Smooth muscle cell (in vitro differentiated cells): ENCODE measurements around the gene C7orf57. TPM values are rescaled to one million over a fixed set of nuclear protein-coding genes. Genes with fewer than 3 reads are reported as not detected.

Source experiments
- DNase-seq: peaks from one replicate; lab custom pipeline; 2025; ENCODE audit not compliant: unreplicated experiment; lab: John Stamatoyannopoulos, UW
- H2AFZ ChIP-seq: fragments of 200-600 bp; sonication (generic); 2 replicates; pipeline ENCODE4 v1.6.0; 2016; ENCODE audit warnings: antibody characterized with exemption, low read depth, mild to moderate bottlenecking
- H3F3A ChIP-seq: fragments of 200-600 bp; sonication (generic); 2 replicates; pipeline ENCODE4 v1.6.0; 2017; ENCODE audit warnings: antibody characterized with exemption, low read depth
- H3K27ac ChIP-seq: fragments of 200-600 bp; sonication (generic); 2 replicates; pipeline ENCODE4 v1.5.1; 2016; ENCODE audit warnings: low read depth, mild to moderate bottlenecking
- H3K27me3 ChIP-seq: fragments of 200-600 bp; sonication (generic); 2 replicates; pipeline ENCODE4 v1.6.1; 2016; ENCODE audit warnings: low read depth, mild to moderate bottlenecking
- H3K36me3 ChIP-seq: fragments of 200-600 bp; sonication (generic); 2 replicates; pipeline ENCODE4 v1.5.1; 2016; ENCODE audit warnings: low read depth
- H3K4me1 ChIP-seq: fragments of 200-600 bp; sonication (generic); 2 replicates; pipeline ENCODE4 v1.5.1; 2016; ENCODE audit warnings: low read depth
- H3K4me2 ChIP-seq: fragments of 200-600 bp; sonication (generic); 2 replicates; pipeline ENCODE4 v1.6.0; 2016; ENCODE audit warnings: mild to moderate bottlenecking
- H3K4me3 ChIP-seq: fragments of 200-600 bp; sonication (generic); 2 replicates; pipeline ENCODE4 v1.5.1; 2016; ENCODE audit warnings: mild to moderate bottlenecking
- H3K79me2 ChIP-seq: fragments of 200-600 bp; sonication (generic); 2 replicates; pipeline ENCODE4 v1.6.0; 2016; ENCODE audit warnings: low read depth, mild to moderate bottlenecking
- H3K9ac ChIP-seq: fragments of 200-600 bp; sonication (generic); 2 replicates; pipeline ENCODE4 v1.6.0; 2016; ENCODE audit warnings: low read depth
- H3K9me3 ChIP-seq: fragments of 200-600 bp; sonication (generic); replicated peaks from 2 replicates; pipeline ENCODE4 v1.5.1; 2016; ENCODE audit warnings: low read depth
- H4K20me1 ChIP-seq: fragments of 200-600 bp; sonication (generic); 2 replicates; pipeline ENCODE4 v1.6.0; 2016; ENCODE audit warnings: low read depth
- WGBS: methylation state at CpG from one replicate; pipeline ENCODE4 v1.1.7; 2016; ENCODE audit warnings: low lambda C conversion rate; 5-methylcytosine and 5-hydroxymethylcytosine counted together
- polyA plus RNA-seq: library from polyadenylated mRNA; unstranded; fragments of >200 nt; fragmentation: Nextera tagmentation; extraction: Ambion mirVana; gene quantifications from 2 replicates; pipeline ENCODE4 v1.2.1, GENCODE V29; 2016
- total RNA-seq: library from RNA; depleted of rRNA; stranded (reverse); fragments of >200 nt; gene quantifications from 2 replicates; pipeline ENCODE4 v1.2.3, GENCODE V29; 2014
- TF ChIP-seq, protein P1 (sequence below): fragments of 200-600 bp; sonication (generic); IDR thresholded peaks from 2 replicates; pipeline ENCODE4 v1.5.1; 2017; ENCODE audit warnings: borderline replicate concordance, mild to moderate bottlenecking, antibody characterized with exemption; ENCODE audit not compliant: insufficient read depth, poor library complexity, severe bottlenecking

The C7orf57 gene
- total and polyA plus RNA-seq, 2 experiments from 2014 or later = not detected

DNA sequence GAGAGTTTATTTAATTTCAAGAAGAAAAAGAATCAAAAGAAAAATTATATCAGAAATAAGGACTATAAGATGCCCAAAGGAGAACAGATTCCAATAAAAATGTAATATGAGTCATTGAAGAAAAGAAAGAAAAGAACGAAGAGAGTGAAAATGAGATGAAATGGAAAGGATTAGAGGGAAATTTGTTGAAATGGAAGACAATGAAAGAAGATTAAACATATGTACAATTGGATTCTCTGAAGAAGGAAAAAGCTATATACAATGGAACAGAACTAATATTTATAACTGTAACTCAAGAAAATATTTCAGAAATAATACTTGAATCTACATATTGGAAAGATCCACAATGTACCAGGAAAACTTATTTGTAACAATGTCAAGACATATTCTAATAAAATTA, 28.6 kb downstream of the C7orf57 start:
- no peak overlapping the region for H3K4me3 ChIP-seq
- no peak overlapping the region for H3K27ac ChIP-seq
- no peak for DNase-seq
- no peak overlapping the region for H3K9ac ChIP-seq
- no peak overlapping the region for H2AFZ ChIP-seq
- no peak overlapping the region for H3K4me2 ChIP-seq
- TF ChIP-seq, protein P1, sequence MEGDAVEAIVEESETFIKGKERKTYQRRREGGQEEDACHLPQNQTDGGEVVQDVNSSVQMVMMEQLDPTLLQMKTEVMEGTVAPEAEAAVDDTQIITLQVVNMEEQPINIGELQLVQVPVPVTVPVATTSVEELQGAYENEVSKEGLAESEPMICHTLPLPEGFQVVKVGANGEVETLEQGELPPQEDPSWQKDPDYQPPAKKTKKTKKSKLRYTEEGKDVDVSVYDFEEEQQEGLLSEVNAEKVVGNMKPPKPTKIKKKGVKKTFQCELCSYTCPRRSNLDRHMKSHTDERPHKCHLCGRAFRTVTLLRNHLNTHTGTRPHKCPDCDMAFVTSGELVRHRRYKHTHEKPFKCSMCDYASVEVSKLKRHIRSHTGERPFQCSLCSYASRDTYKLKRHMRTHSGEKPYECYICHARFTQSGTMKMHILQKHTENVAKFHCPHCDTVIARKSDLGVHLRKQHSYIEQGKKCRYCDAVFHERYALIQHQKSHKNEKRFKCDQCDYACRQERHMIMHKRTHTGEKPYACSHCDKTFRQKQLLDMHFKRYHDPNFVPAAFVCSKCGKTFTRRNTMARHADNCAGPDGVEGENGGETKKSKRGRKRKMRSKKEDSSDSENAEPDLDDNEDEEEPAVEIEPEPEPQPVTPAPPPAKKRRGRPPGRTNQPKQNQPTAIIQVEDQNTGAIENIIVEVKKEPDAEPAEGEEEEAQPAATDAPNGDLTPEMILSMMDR = no peak
- no peaks in the 10 kb centered on the region for H4K20me1 ChIP-seq
- 89% methylated on average over 1 of the region's 1 CpG for WGBS
- no peaks in the 10 kb centered on the region for H3K4me1 ChIP-seq
- no peaks in the 10 kb centered on the region for H3K27me3 ChIP-seq
- no peaks in the 10 kb centered on the region for H3F3A ChIP-seq
- no peaks in the 10 kb centered on the region for H3K79me2 ChIP-seq
- peaks cover 4% of the 10 kb centered on the region for H3K9me3 ChIP-seq
- H3K36me3 ChIP-seq = no peaks in the 10 kb centered on the region

DNA sequence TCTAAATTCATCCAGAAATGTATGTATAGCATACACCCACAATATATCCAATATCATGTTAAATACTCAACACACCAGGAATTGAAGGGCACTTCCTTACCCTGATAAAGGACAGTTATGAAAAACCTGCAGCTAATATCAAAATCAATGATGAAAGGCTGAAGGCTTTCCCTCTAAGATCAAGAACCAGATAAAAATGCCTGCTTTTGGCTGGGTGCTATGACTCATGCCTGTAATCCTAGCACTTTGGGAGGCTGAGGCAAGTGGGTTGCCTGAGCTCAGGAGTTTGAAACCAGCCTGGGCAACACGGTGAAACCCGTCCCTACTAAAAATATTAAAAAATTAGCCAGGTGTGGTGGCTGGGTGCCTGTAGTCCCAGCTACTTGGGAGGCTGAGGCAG, 32.1 kb downstream of the C7orf57 start:
- DNase-seq = no peak
- TF ChIP-seq, protein P1 = no peak
- Histone ChIP-seq H3K36me3 (no peaks in the 10 kb centered on the region), H4K20me1 (no peaks in the 10 kb centered on the region), H3K9me3 (peaks cover 4% of the 10 kb centered on the region), H3K9ac (no peak overlapping the region), H3F3A (no peaks in the 10 kb centered on the region), H3K4me3 (no peak overlapping the region), H3K4me1 (no peaks in the 10 kb centered on the region), H3K27me3 (no peaks in the 10 kb centered on the region), H3K4me2 (no peak overlapping the region), H3K27ac (no peak overlapping the region), H3K79me2 (no peaks in the 10 kb centered on the region), H2AFZ (no peak overlapping the region)
- 43% methylated on average over 2 of the region's 2 CpGs for WGBS

DNA sequence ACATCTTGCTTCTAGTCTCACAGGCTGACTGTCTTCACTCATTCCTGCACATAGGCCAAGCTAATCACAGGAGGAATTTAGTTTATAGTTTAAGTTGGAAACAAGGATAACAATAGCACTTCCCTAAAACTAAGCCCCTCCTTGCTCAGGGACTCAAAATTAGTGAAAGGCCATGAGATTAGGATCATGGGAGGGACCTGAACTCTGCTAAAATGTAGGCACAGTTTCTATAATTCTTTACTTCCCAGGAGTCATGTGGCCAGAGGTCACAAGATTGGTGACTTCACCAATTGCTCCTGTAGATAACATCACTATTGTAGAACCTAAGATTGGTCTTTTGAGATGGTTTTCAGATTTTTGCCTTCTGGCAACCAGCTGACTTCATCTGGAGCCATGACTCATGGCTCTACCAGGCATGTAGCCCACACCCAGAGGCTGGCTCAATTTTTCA, 38.9 kb downstream of the C7orf57 start:
- H3K9me3 ChIP-seq = no peaks in the 10 kb centered on the region
- H3K27me3 ChIP-seq = no peaks in the 10 kb centered on the region
- no peaks in the 10 kb centered on the region for H3K4me1 ChIP-seq
- H3F3A ChIP-seq = no peaks in the 10 kb centered on the region
- no peaks in the 10 kb centered on the region for H3K79me2 ChIP-seq
- no peak overlapping the region for H2AFZ ChIP-seq
- TF ChIP-seq, protein P1 = no peak
- H3K9ac ChIP-seq = no peak overlapping the region
- no peaks in the 10 kb centered on the region for H4K20me1 ChIP-seq
- H3K4me2 ChIP-seq = no peak overlapping the region
- peak overlapping the region; percentile 44 for H3K27ac ChIP-seq
- H3K36me3 ChIP-seq = no peaks in the 10 kb centered on the region
- no peak overlapping the region for H3K4me3 ChIP-seq
- DNase-seq = no peak

DNA sequence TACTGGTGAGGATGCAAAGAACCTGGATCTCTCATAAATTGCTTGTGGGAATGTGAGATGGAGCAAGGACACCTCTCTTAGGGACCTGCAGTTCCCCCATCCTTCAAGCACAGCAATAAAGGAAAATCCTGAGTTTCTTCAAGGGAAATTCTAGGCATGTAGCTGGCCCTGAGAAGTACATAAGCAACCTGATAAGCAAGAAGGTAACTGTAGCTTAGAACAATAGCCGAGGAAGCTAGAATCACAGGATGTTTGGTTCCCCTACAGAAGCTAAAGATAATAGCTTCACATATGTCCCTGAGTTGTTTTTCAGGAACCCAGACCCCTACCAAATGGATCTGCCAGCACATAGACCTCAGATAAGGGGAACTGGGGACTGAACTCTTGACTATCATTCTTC, 42.1 kb downstream of the C7orf57 start:
- DNase-seq = no peak
- no peak overlapping the region for H3K4me2 ChIP-seq
- H3K27me3 ChIP-seq = no peaks in the 10 kb centered on the region
- H3K4me3 ChIP-seq = no peak overlapping the region
- no peaks in the 10 kb centered on the region for H3K9me3 ChIP-seq
- TF ChIP-seq, protein P1 = no peak
- no peaks in the 10 kb centered on the region for H3K36me3 ChIP-seq
- no peaks in the 10 kb centered on the region for H3F3A ChIP-seq
- H3K9ac ChIP-seq = no peak overlapping the region
- no peak overlapping the region for H3K27ac ChIP-seq
- no peaks in the 10 kb centered on the region for H4K20me1 ChIP-seq
- H3K4me1 ChIP-seq = no peaks in the 10 kb centered on the region
- WGBS = 83% methylated on average over 1 of the region's 1 CpG
- H3K79me2 ChIP-seq = no peaks in the 10 kb centered on the region
- H2AFZ ChIP-seq = no peak overlapping the region
